Dedifferentiated amniotic fluid mesenchymal stem cell (primary cell): ENCODE results near the gene PGLYRP2.

Source experiments
- DNase-seq: peaks from one replicate; pipeline ENCODE4 v3.0.0-alpha.2; 2016; ENCODE audit errors: extremely low spot score

Gene PGLYRP2

GRCh38 chr19:15439078-15439799 is 40.1 kb downstream of the PGLYRP2 start:
- no peak for DNase-seq

GRCh38 chr19:15438577-15438976 is 40.7 kb downstream of the PGLYRP2 start:
- DNase-seq, result no peak

- DNase-seq, result no peak
These were observed 41.2 kb downstream of the PGLYRP2 start for GRCh38 chr19:15438124-15438496.

- DNase-seq, result no peak
These were observed 41.8 kb downstream of the PGLYRP2 start for GRCh38 chr19:15437355-15438123.

GRCh38 chr19:15436826-15437110 is 42.5 kb downstream of the PGLYRP2 start:
- no peak for DNase-seq

GRCh38 chr19:15436012-15436825 is 43.1 kb downstream of the PGLYRP2 start:
- DNase-seq, result no peak

GRCh38 chr19:15433519-15434069 is 45.7 kb downstream of the PGLYRP2 start:
- no peak for DNase-seq

GRCh38 chr19:15432629-15433518 is 46.4 kb downstream of the PGLYRP2 start:
- DNase-seq, result peak; percentile 89

- no peak for DNase-seq
These were observed 47.2 kb downstream of the PGLYRP2 start for GRCh38 chr19:15432018-15432494.

- DNase-seq, result no peak
These were observed 47.8 kb downstream of the PGLYRP2 start for GRCh38 chr19:15431396-15432017.

- DNase-seq, result no peak
These were observed 48.7 kb downstream of the PGLYRP2 start for GRCh38 chr19:15430526-15431120.

GRCh38 chr19:15429825-15430467 is 49.4 kb downstream of the PGLYRP2 start:
- DNase-seq, result no peak

GRCh38 chr19:15428956-15429824 is 50.1 kb downstream of the PGLYRP2 start:
- DNase-seq, result no peak

- no peak for DNase-seq
These were observed 51.3 kb downstream of the PGLYRP2 start for GRCh38 chr19:15427991-15428471.

- no peak for DNase-seq
These were observed 52.0 kb downstream of the PGLYRP2 start for GRCh38 chr19:15427350-15427700.

GRCh38 chr19:15426485-15427349 is 52.6 kb downstream of the PGLYRP2 start:
- DNase-seq, result no peak

GRCh38 chr19:15425321-15425950 is 53.9 kb downstream of the PGLYRP2 start:
- no peak for DNase-seq
